MM.1S (cell line): ENCODE measurements around the gene GPR176.
"Not testable (repeated sequence)": the region's sequence is repeated elsewhere in the genome, so short reads cannot be mapped to it uniquely, and the experiment has no call there.

Experiments
- CTCF ChIP-seq: fragments of 300-600 bp; sonication (generic); IDR thresholded peaks from 2 replicates; pipeline ENCODE4 v1.5.1; 2016; ENCODE audit warnings: antibody characterized with exemption, low read length, mixed read lengths
- EZH2phosphoT487 ChIP-seq: fragments of 300-600 bp; sonication (generic); IDR thresholded peaks from 2 replicates; pipeline ENCODE4 v1.6.1; 2018; ENCODE audit warnings: antibody characterized with exemption, low read length

- not testable (repeated sequence) for TF ChIP-seq CTCF, EZH2phosphoT487
Observed at GRCh38 chr15:39893051-39893450, 27.0 kb downstream of the GPR176 start.
